AG04449 (cell line): ENCODE results near the gene PMM2.
"Not testable (repeated sequence)": the region's sequence is repeated elsewhere in the genome, so short reads cannot be mapped to it uniquely, and the experiment has no call there.

ENCODE experiments used
- CTCF ChIA-PET: fragments of 350-600 bp; formaldehyde crosslinking; extraction: SDS; loops from one replicate; lab custom pipeline; 2021; ENCODE audit warnings: antibody characterized with exemption; lab: Yijun Ruan, JAX
- POLR2A ChIA-PET: fragments of 400-600, 350-600 bp; formaldehyde crosslinking; extraction: SDS; loops from one replicate; lab custom pipeline; 2020; ENCODE audit warnings: antibody characterized with exemption, inconsistent platforms; lab: Yijun Ruan, JAX
- DNase-seq: peaks from one replicate; pipeline ENCODE4 v3.0.0-alpha.2; 2010; ENCODE audit warnings: low read depth, low spot score
- H3K4me3 ChIP-seq: 2 replicates; pipeline ENCODE4 v1.5.1; 2011; ENCODE audit warnings: low read depth, mild to moderate bottlenecking, control low read depth, low read length
- CTCF ChIP-seq: IDR thresholded peaks from one replicate; pipeline ENCODE4 v1.5.1; 2011; ENCODE audit warnings: mild to moderate bottlenecking, moderate library complexity, low read length, control low read depth, inconsistent platforms; ENCODE audit not compliant: insufficient read depth; ENCODE audit errors: missing control alignments

The PMM2 gene

GRCh38 chr16:8775359-8775758 is 22.3 kb upstream of the PMM2 start:
- CTCF ChIA-PET, result interaction anchor here (1.1 kb wide), 1 partner anchor 16 kb away, joined by 3 read pairs; no protein-coding TSS in a partner anchor
- no peak overlapping the region for H3K4me3 ChIP-seq
- DNase-seq, result no peak
- POLR2A ChIA-PET, result no interaction called here
- no peak for TF ChIP-seq CTCF

GRCh38 chr16:8776129-8776584 is 21.5 kb upstream of the PMM2 start:
- TF ChIP-seq CTCF, result no peak
- ChIA-PET CTCF (interaction anchor here (1.1 to 1.3 kb wide), 2 partner anchors 15 to 16 kb away, joined by 3 to 5 read pairs; no protein-coding TSS in a partner anchor), POLR2A (no interaction called here)
- no peak for DNase-seq
- H3K4me3 ChIP-seq, result no peak overlapping the region

GRCh38 chr16:8777217-8777616 is 20.4 kb upstream of the PMM2 start:
- no peak for DNase-seq
- no peak for TF ChIP-seq CTCF
- ChIA-PET POLR2A (no interaction called here), CTCF (interaction anchor here (1.2 to 1.3 kb wide), 2 partner anchors 15 to 122 kb away, joined by 3 to 5 read pairs; no protein-coding TSS in a partner anchor)
- no peak overlapping the region for H3K4me3 ChIP-seq

DNA sequence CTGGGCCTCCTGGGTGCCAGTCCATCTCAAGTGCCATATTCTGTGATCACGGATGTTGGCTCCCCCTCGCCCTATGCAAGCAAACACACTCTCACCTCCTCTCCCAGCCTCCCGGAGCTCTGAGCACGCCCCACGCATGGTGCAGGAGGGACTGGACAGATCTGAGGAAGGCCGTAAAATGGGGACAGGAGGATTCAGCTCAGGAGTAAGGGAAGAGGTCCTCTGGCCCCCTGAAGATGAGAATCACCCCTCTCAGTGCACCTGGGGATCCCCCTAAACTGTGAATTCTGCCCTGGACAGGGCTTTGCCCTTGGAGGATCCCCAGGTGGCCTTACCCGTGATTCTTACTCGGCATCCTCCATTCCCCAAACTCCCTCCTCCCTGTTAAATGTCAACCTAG is 15.8 kb upstream of the PMM2 start:
- CTCF ChIA-PET, result no interaction called here
- POLR2A ChIA-PET, result no interaction called here
- TF ChIP-seq CTCF, result no peak
- H3K4me3 ChIP-seq, result no peak overlapping the region
- no peak for DNase-seq

- DNase-seq, result no peak
- H3K4me3 ChIP-seq, result no peak overlapping the region
- ChIA-PET POLR2A (no interaction called here), CTCF (no interaction called here)
- TF ChIP-seq CTCF, result no peak
Observed at GRCh38 chr16:8782673-8783072, 15.0 kb upstream of the PMM2 start.

- DNase-seq, result no peak
- ChIA-PET CTCF (interaction anchor here (15.9 kb wide), 1 partner anchor 127 kb away, joined by 342 read pairs; no protein-coding TSS in a partner anchor), POLR2A (no interaction called here)
- H3K4me3 ChIP-seq, result no peak overlapping the region
- TF ChIP-seq CTCF, result no peak
Observed at GRCh38 chr16:8785408-8785807, 12.2 kb upstream of the PMM2 start.

DNA sequence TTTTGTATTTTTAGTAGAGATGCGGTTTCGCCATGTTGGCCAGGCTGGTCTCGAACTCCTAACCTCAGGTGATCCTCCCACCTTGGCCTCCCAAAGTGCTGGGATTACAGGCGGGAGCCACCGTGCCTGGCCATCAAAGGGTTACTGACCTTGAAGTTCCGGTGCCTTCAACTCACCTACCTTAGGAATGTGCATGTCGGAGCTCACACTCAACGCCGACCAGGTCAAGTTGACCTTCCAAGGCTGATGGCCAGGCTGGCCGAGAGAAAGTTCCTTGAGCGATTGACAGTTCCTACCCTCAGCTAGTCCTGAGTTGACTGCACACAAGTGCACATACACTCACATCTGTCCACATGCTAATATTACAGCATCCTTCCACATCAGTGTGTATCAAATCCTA is 11.3 kb upstream of the PMM2 start:
- CTCF ChIA-PET, result interaction anchor here (1.0 to 15.9 kb wide), 3 partner anchors 14 to 218 kb away, joined by 3 to 342 read pairs (median 3); no protein-coding TSS in a partner anchor
- DNase-seq, H3K4me3 ChIP-seq, POLR2A ChIA-PET: not testable (repeated sequence)
